ENCODE data around the gene NTN5.
A peak's percentile ranks its signal among the peaks of the same experiment; 100 is the strongest.
"Not testable (repeated sequence)": the region's sequence is repeated elsewhere in the genome, so short reads cannot be mapped to it uniquely, and the experiment has no call there.

NTN5 gene

GRCh38 chr19:48669903-48670668 is 2.7 kb downstream of the NTN5 start:
- Mint-ChIP-seq H3K9me3 (peaks cover 7 to 8% of the 10 kb centered on the region in 2 donors), H3K36me3 (no peaks in the 10 kb centered on the region), H3K4me3 (no peak overlapping the region), H3K4me1 (peaks cover 2 to 3% of the 10 kb centered on the region in 2 donors), H3K27ac (no peak overlapping the region), H3K27me3 (peaks cover 0 to 1% of the 10 kb centered on the region in 2 donors)
- ATAC-seq (replicated peaks) (no peak), DNase-seq (no peak)

DNA sequence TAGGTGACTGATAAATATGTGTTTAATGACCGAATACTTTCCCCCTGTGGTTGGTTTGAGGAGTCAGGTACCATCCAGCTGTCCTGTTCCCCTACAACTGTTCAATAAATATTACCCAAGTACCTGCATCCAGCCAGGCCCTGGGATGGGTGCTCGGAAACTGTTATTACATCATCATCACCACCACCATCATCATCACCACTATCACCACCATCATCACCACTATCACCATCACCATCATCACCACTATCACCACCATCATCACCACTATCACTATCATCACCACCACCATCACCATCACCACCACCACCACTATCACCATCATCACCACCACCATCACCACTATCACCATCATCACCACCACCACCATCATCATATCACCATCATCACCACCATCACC is 4.1 kb downstream of the NTN5 start:
- H3K36me3 Mint-ChIP-seq = no peaks in the 10 kb centered on the region
- ATAC-seq (replicated peaks) (no peak), DNase-seq (no peak)
- no peak overlapping the region for H3K4me3 Mint-ChIP-seq
- peaks cover 7 to 8% of the 10 kb centered on the region in 2 donors for H3K9me3 Mint-ChIP-seq
- no peak overlapping the region for H3K27ac Mint-ChIP-seq
- no peaks in the 10 kb centered on the region for H3K4me1 Mint-ChIP-seq
- no peaks in the 10 kb centered on the region for H3K27me3 Mint-ChIP-seq

DNA sequence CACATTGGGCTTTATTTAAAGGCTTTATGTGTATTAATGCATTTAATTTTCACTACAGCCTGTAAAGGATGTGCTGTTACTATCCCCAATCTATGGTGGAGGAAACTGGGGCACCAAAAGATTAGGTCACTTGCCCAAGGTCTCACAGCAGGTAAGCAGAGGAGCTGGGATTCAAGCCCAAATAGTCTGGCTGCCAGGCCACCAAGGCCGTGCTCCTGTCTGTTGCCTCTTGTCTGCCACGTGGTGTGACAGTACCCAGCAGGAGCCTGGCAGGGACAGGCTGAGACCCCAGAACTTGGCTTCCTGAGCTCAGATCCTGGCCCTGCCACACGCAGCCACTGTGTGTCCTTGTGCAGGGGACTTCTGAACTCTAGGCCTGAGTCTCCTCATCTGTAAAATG is 4.5 kb downstream of the NTN5 start:
- Mint-ChIP-seq H3K9me3 (peaks cover 7 to 8% of the 10 kb centered on the region in 2 donors), H3K4me1 (no peaks in the 10 kb centered on the region), H3K36me3 (no peaks in the 10 kb centered on the region), H3K4me3 (no peak overlapping the region), H3K27ac (no peak overlapping the region), H3K27me3 (no peaks in the 10 kb centered on the region)
- ATAC-seq (replicated peaks) = no peak
- no peak for DNase-seq

DNA sequence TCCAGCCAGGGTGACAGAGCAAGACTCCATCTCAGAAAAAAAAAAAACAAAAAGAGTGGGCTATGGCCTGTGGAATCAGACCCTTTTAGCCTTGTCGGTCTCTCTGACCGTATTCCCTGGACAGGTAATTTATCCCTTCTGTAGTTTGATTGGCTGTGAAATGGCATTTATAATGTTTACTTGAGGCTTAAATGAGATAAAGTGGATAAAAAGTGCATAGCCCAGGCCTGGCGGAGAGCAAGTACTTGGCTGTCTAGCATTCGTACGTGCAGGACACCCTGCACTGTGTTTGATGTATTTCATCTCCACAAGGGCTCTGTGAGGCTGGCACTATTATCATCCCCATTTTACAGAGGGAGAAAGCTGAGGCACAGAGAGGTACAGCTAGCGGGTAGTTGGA is 7.0 kb downstream of the NTN5 start:
- ATAC-seq (replicated peaks) (no peak), DNase-seq (no peak)
- Mint-ChIP-seq H3K27ac (no peak overlapping the region), H3K36me3 (no peaks in the 10 kb centered on the region), H3K4me1 (peaks cover 4 to 6% of the 10 kb centered on the region in 2 donors), H3K4me3 (no peak overlapping the region), H3K9me3 (peaks cover 7 to 8% of the 10 kb centered on the region in 2 donors), H3K27me3 (no peaks in the 10 kb centered on the region)

- Mint-ChIP-seq H3K36me3 (no peaks in the 10 kb centered on the region), H3K4me1 (peaks cover 6 to 9% of the 10 kb centered on the region in 2 donors), H3K9me3 (peaks cover under 1 to 3% of the 10 kb centered on the region in 2 donors), H3K27ac (no peak overlapping the region), H3K27me3 (no peaks in the 10 kb centered on the region), H3K4me3 (no peak overlapping the region)
- no peak for ATAC-seq (replicated peaks)
- DNase-seq = no peak
These were observed 8.3 kb downstream of the NTN5 start for GRCh38 chr19:48664476-48664875.

DNA sequence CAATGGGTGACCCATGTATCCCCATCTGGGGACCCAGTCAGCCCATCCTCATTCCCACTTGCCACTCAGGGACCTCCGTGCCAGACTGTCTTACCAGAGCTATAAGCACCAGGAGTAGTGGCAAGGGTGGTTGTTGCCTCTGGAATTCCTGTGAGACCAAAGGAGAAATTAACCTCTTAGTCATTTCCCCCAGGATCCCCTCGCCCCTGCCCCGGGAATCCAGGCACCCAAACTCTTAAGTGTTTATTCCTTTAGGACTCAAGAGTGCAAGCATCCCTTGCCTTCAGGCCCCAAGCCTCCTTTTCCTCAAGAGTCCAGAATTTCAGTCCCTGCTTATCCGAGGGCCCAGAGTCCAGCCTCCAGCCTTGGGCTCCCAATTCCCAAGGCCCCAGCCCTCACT is 9.2 kb downstream of the NTN5 start:
- H3K4me1 Mint-ChIP-seq = peaks cover 8 to 9% of the 10 kb centered on the region in 2 donors
- no peak for ATAC-seq (replicated peaks)
- no peak for DNase-seq
- no peak overlapping the region for H3K4me3 Mint-ChIP-seq
- no peaks in the 10 kb centered on the region for H3K27me3 Mint-ChIP-seq
- no peak overlapping the region for H3K27ac Mint-ChIP-seq
- peaks cover 0 to under 1% of the 10 kb centered on the region in 2 donors for H3K9me3 Mint-ChIP-seq
- H3K36me3 Mint-ChIP-seq = no peaks in the 10 kb centered on the region

GRCh38 chr19:48661711-48662090 is 11.1 kb downstream of the NTN5 start:
- no peaks in the 10 kb centered on the region for H3K36me3 Mint-ChIP-seq
- H3K4me1 Mint-ChIP-seq = peaks cover 8 to 9% of the 10 kb centered on the region in 2 donors
- DNase-seq = no peak
- no peaks in the 10 kb centered on the region for H3K27me3 Mint-ChIP-seq
- no peak overlapping the region for H3K4me3 Mint-ChIP-seq
- no peak for ATAC-seq (replicated peaks)
- peak overlapping the region; percentile 97 for H3K27ac Mint-ChIP-seq
- H3K9me3 Mint-ChIP-seq = no peaks in the 10 kb centered on the region

DNA sequence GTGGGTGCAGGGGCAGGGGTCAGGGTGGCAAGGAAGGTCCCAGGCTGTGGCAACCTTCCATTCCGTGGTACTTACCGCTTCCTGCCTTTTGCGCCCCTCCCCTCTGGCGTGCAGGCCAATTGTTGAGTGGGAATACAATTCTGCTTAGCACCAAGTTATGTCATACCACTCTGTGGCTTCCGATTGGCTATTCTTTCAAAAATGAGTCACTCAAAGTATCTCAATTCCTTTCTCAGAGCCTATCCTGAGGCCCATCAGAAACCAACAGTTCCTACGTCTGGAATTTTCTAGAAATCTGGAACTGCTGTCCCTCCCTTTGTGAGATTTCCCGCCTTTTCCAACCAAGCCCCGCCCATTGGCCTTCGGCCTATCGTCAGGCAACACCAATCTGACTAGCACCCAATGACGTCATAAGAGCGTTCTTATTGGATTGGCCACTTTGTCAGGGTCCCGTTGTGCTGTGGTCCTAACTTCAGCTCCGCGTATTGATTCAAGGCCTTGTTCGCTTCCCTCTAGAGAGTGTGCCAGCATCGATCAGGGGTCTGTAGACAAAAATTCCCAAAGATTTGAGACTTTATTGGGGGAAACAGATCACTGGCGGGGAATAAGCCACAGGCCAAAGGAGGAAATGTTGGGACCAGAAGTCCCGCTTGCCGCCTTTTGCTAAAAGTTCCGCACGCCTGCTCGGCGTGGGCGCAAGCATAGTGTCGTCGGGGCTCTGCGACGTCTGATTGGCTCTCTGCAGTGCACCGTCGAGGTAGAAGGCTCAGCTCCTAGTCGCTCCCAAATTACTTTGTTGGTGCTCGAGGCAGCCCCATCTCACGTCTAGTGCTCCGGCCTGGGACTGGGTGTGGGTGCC is 11.7 kb downstream of the NTN5 start:
- Mint-ChIP-seq H3K4me3 (peak overlapping the region; percentile 69 to 75), H3K36me3 (no peaks in the 10 kb centered on the region), H3K9me3 (no peaks in the 10 kb centered on the region), H3K27me3 (no peaks in the 10 kb centered on the region), H3K27ac (peak overlapping the region; percentile 97), H3K4me1 (peaks cover 8 to 9% of the 10 kb centered on the region in 2 donors)
- ATAC-seq (replicated peaks) (peak; percentile 96 to 97), DNase-seq (peak; percentile 85)

- H3K27ac Mint-ChIP-seq = peak overlapping the region; percentile 20
- no peak overlapping the region for H3K4me3 Mint-ChIP-seq
- ATAC-seq (replicated peaks) = no peak
- no peaks in the 10 kb centered on the region for H3K36me3 Mint-ChIP-seq
- no peaks in the 10 kb centered on the region for H3K27me3 Mint-ChIP-seq
- H3K4me1 Mint-ChIP-seq = peaks cover 8 to 9% of the 10 kb centered on the region in 2 donors
- no peaks in the 10 kb centered on the region for H3K9me3 Mint-ChIP-seq
- no peak for DNase-seq
These were observed 13.0 kb downstream of the NTN5 start for GRCh38 chr19:48659768-48660167.

GRCh38 chr19:48658483-48658882 is 14.3 kb downstream of the NTN5 start:
- ATAC-seq (replicated peaks) (no peak), DNase-seq (no peak)
- Mint-ChIP-seq H3K9me3 (no peaks in the 10 kb centered on the region), H3K27ac (peak overlapping the region; percentile 33), H3K36me3 (no peaks in the 10 kb centered on the region), H3K4me1 (peaks cover 8 to 9% of the 10 kb centered on the region in 2 donors), H3K4me3 (no peak overlapping the region), H3K27me3 (no peaks in the 10 kb centered on the region)

GRCh38 chr19:48657828-48658227 is 15.0 kb downstream of the NTN5 start:
- not testable (repeated sequence) for H3K4me1 Mint-ChIP-seq; H3K4me3 Mint-ChIP-seq; DNase-seq; H3K27ac Mint-ChIP-seq; H3K27me3 Mint-ChIP-seq; H3K9me3 Mint-ChIP-seq; H3K36me3 Mint-ChIP-seq; ATAC-seq (replicated peaks)

DNA sequence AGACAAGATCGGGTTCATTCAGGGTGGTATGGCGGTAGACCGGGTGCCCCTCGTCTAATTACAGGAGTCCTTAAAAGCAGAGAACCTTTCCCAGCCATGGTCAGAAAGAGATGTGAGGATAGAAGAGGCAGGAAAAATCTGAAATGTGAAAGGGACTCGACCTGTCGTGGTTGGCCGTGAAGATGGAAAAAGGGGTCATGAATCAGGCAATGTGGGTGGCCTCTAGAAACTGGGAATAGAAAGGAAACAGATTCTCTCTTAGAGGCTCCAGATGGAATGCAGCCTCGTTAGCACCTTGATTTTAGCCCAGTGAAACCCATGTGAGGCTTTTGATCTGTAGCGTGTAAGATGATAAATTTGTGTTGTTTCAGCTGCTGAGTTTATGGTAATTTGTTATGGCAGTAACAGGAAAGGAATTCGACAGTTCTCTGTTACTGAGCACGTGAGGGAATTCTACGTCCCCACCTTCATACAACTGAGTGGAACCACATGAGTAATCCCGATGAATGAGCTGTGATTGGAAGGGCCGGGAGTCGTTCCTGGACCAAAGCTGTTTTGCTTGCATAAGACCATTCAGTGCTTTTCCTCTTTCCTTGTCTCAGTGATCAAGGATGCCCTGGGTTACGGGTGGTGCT is 15.9 kb downstream of the NTN5 start:
- DNase-seq (no peak), ATAC-seq (replicated peaks) (no peak)
- no peaks in the 10 kb centered on the region for H3K9me3 Mint-ChIP-seq
- peaks cover 11 to 14% of the 10 kb centered on the region in 2 donors for H3K4me1 Mint-ChIP-seq
- no peak overlapping the region for H3K4me3 Mint-ChIP-seq
- no peak overlapping the region for H3K27ac Mint-ChIP-seq
- no peaks in the 10 kb centered on the region for H3K27me3 Mint-ChIP-seq
- no peaks in the 10 kb centered on the region for H3K36me3 Mint-ChIP-seq

DNA sequence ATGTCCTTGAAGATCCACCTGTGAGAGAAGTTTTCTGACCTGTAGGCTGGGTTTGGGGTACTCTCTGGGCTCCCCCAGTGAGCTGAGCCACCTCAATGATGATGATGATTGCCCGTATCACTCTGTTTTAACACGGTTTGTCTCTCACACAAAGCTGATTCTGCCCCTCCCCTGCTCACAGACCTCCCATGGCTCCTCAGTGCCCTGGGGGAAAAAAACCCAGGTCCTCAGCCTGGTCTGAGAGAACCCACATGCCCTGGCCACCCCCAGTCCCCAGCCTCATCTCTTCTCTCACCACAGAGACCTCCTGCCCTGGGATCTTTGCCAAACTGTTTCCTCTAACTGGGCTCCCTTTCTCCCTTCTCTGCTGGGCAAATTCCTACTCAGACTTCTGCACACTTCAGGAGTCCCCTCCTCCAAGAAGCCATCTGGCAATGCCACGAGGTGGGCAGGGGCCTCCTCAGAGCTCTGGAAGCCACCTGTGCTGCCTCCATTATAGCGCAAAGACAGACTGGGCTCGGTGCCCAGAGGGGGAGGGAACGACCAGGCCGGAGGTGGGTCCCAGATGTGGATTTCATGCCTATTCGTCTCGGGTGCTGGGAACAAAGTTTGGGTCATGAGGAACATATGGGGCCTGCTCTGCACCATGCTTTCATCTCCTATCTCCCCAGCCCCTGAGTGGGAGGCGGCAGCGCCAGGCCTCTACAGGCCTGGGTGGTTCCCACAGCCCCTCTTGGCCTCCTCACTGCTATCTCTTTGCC is 18.3 kb downstream of the NTN5 start:
- no peak overlapping the region for H3K4me3 Mint-ChIP-seq
- H3K27me3 Mint-ChIP-seq = no peaks in the 10 kb centered on the region
- H3K9me3 Mint-ChIP-seq = no peaks in the 10 kb centered on the region
- H3K27ac Mint-ChIP-seq = peak overlapping the region; percentile 31
- no peak for DNase-seq
- ATAC-seq (replicated peaks) = no peak
- H3K4me1 Mint-ChIP-seq = peaks cover 11 to 14% of the 10 kb centered on the region in 2 donors
- H3K36me3 Mint-ChIP-seq = no peaks in the 10 kb centered on the region

- no peak for ATAC-seq (replicated peaks)
- Mint-ChIP-seq H3K4me1 (peaks cover 19 to 21% of the 10 kb centered on the region in 2 donors), H3K4me3 (no peak overlapping the region), H3K9me3 (no peaks in the 10 kb centered on the region), H3K36me3 (no peaks in the 10 kb centered on the region), H3K27me3 (no peaks in the 10 kb centered on the region), H3K27ac (no peak overlapping the region)
- no peak for DNase-seq
These were observed 21.2 kb downstream of the NTN5 start for GRCh38 chr19:48651683-48652048.

All from stimulated activated naive B cell treated with anti-CD40 and anti-IgM and Interleukin-4, amounts not matched to agents 10 μg/mL and 1 μg/mL and 100 μg/mL, for 72 hours (primary cell).